NCI-H82 treated with DMSO at 0.1 percent for 48 hours (cell line): ENCODE data around the gene KLRF1.

Experiments used
- DNase-seq: peaks from one replicate; lab custom pipeline; 2025; ENCODE audit not compliant: unreplicated experiment; lab: John Stamatoyannopoulos, UW

KLRF1 gene

DNA sequence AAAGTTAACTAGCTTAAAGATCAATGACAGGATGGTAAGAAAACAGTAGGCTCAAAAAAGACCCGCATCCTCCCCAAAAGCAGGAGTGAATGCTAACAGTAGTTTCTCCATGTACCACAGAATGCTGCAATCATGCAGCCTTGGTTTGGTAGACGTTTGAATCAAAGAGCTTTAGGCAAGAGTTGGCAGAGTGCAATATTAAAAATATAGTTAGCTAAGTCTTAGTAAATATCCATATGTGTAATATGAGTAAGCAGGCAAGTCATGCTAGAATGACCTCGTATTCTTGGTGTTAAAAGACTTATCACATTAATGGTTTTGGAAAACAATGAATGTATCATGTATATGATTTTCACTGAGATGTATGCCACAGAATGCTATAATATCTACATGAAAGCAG is 18.8 kb upstream of the KLRF1 start:
- DNase-seq = no peak

DNA sequence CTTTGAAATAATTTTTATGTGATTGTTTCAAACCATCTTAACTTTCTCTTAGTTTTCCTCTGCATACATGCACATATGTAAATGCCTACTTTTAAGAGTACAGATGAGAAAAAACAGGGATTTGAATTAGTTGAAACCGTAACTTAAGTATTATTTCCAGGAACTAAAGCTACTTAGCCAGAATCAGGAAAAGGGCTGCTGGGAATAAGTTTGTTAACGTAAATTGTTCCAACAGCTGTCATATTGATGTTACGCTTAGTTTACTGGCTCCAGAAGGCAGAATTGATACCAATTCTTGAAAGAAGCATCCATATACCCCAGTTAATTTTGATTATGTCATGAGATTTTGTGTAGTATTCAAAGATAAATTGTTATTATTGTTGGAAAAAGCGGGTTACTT is 17.9 kb upstream of the KLRF1 start:
- no peak for DNase-seq

DNA sequence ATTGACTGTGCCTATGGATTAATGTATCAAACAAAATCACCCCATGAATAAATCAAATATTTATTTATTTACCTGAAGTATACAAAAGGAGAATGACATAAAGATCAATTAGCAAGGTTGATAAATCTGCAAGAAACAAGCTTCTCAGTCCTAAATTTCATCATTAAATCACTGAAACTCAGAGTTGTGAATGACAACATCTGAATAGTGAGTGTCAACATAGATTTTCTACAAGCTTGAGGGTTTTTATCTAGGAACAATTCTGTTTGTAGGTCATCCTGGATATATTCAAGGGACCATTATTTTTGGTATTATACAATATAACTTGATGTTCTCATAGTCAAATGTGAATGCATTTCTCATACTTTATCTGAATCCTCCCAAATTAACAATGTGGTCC is 17.4 kb upstream of the KLRF1 start:
- DNase-seq = no peak

DNA sequence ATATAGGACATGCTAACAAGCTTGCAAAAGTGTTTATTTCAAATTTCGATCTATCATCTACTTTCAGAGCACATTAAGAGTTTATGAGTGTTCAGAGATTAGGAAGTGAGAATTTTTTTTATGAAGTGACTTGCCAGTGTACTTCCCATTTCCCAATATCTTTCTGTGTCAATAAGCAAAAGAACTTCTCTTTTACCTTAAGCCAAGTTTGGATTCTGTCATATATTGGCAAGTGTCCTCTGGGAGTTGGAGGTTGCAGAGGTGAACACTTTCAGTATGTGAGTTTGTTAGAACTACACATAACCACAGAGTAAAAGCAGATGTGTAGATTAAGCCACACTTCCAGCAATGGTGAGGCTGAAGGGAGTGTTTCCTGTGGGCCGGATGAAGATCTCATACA is 16.6 kb upstream of the KLRF1 start:
- no peak for DNase-seq

DNA sequence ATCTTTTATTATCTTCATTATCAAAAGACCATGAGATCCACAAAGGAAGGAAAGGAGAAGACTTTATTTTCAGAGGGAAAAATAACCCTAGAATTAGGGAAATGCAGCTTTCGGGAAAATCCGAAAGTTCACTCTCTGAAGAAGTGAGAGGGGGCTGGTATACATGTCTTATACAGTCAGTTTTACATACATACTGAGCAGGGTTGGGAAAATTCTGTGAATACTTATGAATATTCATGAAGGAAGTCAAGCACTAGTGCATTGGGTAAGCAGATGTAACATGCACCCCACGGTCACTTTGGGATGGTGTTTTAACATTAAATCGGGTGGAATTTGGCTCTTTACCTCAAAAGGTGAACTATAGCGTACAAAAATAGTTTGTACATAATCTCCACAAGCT is 15.7 kb upstream of the KLRF1 start:
- DNase-seq = no peak

DNA sequence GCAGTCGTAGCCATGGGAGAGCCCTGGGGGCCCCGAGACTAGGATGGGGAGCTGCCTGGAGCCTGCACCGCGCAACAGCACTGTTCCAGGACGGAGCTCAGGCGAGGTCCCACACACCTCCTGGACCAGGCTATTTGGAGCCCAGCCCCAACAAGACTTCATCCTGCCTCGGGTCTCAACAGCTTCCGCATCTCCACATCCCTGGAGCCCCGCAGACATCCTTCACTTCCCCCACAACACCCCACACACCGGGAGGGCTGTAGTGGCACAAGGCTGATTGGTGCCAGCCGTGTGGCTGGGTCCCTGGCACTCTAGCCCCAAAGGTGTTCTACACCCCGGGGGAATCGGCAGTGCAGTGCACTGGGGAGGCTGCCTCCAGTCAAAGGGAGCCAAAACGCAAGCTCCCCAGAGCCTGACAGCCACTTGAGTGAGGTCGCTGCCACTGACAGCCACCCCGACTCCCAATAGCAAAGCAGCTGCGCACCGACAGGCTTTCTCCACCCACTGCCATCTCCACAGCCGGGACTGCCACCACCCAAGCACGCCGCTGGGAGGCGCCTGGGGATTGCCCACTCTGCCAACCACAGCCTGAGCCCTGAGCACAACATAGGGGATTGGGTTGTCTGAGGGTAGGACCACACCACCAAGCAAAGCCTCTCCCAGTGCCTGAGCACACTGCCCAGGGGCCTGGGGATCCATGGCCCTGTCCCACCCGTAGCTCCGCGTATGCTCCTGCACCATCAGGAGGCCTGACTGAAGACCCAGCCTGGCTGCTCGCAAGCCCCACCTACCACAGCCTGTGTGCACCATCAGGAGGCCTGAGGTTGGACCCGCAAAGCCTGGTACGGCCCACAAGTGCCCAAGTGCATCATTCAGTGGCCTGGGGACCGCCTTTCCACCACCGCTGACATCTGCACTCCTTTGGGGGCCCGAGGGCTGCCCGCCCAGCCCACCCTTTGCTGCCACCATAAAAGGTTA is 13.2 kb upstream of the KLRF1 start:
- peak; percentile 52 for DNase-seq

DNA sequence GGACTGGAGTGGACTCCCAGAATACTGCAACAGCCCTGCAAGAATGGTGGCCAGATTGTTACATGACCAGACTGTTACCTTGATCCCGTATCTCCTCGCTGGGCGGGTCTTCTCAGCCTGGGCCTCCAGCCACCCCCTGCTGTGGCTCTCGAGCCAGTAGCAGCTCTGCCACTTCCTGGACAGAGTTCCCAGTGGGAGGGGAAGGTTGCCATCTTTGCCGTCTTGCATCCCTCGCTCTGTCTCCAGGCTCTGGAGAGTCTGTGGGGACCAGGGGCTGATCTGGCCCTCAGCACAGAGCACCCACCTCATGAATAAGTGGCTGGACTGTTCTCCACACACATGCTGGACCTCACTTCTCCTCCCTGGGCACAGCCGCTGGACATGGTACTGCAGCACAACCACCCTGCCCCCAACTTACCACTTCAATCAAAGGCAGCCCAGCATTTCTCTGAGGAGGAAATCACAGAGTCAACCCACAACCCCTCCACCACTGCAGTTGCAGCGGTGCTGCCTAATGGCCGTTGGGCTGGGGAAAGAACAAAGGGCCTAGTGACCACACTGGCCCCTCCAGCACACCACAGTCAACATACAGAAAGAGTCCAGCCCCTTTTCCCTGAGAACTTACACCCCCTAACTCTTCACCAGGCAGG is 6.9 kb upstream of the KLRF1 start:
- DNase-seq = no peak

DNA sequence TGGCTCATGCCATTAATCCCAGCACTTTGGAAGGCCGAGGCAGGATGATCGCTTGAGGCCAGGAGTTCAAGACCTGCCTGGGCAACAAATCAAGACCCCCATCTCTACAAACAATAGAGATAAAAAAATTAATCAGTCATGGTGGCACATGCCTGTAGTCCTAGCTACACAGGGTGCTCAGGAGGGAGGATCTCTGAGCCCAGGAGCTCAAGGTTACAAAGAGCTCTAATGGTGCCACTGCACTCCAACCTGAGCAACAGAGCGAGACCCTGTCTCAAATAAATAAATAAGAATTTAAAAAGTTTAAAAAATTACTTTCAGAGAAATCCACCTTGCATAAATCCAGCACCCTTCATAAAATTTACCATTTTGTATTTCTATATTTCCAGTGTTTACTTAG is 2.2 kb downstream of the KLRF1 start:
- DNase-seq = no peak

DNA sequence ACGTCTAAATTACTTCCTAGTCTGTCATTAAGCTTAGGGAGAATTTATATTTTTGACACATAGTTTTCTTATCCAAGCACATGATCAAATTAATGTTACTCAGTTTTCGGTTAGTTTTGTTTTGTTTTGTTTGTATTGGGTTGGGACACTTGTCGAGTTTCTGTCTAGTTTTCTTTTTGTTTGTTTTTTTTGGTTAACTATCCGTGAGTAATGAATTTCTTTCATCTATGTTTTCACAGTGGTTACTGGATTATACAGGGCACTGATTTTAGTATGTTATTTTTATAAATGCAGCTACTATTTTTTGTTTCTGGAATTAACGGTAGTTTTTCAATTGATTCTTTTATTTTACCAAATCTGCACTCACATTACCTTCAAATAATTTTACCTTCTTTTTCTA is 2.7 kb downstream of the KLRF1 start:
- DNase-seq = no peak

DNA sequence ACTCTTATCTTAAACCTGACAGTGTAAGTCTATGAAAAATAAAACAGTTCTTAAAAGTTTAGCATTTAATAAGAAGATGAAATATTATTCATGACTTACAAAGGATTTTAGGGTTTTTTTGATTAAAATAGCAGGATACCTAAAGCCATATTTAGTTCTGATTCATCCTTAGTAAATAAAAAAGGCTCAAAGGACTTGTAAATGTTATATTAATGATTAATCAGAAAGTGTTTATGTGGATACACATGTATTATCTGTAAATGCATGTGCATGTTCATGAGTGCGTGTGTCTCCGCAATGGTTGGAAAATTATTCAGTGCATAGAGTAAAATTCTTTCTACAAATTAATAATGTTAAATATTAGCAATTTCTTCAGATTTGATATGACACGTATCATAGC is 4.4 kb downstream of the KLRF1 start:
- DNase-seq = no peak

DNA sequence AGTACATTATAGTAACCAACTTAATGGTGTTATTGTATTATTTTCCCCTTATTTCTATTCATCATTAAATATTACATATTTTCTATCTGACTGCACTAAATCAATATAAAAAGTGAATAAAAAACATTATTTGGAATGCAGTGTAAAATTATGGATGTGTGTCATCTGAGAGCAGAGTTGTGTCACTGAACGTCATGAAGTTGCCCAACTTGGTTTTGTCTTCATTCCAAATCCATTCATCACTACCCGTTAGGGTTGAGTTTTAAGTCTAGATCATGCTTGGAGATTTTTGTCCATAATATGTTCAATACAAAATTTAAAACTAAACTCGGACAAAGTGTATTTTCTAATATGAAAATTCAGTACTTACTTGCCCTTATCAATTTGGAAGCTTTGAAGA is 16.1 kb downstream of the KLRF1 start:
- no peak for DNase-seq

DNA sequence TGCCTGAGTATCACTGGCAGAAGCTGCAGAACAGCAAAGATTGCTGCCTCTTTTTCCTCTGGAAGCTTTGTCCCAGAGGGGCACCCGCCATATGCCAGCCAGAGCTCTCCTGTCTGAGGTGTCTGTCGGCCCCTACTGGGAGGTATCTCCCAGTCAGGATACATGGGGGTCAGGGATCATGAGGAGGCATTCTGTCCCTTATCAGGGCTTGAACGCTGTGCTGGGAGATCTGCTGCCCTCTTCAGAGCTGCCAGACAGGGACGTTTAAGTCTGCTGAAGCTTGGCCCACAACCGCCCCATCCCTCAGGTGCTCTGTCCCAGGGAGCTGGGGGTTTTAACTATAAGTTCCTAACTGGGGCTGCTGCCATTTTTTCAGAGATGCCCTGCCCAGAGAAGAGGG is 21.6 kb downstream of the KLRF1 start:
- no peak for DNase-seq

DNA sequence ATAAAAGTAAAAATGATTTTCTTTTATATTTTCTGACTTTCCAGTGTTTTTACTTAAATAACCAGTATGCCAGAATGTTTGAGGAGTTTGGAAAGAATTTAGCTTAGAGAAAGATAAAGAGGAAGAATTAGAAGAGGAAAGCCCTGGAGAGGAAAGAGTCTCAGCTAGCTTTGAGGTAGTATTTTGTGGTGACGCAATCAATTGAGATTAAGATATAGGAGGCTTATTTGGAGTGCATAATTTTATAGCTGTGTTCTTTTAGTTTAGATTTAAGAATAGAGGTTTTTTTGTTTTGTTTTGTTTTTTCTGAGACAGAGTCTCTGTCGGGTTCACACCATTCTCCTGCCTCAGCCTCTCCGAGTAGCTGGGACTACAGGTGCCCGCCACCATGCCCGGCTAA is 23.8 kb downstream of the KLRF1 start:
- no peak for DNase-seq

DNA sequence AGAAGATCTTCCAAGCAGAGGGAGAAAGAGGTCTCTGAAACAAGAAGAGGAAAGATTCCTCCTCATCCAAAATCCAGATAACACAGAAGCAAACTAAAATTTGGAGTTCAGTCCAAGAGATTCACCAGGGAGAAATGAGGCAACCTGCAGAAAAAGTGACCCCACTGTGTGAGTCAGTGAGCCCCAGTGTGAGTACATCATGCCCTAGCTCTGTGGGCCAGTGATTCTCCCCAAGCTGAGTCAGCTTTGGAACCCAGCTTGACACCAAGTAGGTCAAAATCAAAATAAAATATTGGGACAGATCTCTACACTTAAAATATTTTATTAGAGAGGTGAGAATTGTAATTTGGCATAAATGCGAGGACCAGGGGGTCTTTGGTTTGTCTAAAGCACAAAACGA is 24.6 kb downstream of the KLRF1 start:
- DNase-seq = no peak

DNA sequence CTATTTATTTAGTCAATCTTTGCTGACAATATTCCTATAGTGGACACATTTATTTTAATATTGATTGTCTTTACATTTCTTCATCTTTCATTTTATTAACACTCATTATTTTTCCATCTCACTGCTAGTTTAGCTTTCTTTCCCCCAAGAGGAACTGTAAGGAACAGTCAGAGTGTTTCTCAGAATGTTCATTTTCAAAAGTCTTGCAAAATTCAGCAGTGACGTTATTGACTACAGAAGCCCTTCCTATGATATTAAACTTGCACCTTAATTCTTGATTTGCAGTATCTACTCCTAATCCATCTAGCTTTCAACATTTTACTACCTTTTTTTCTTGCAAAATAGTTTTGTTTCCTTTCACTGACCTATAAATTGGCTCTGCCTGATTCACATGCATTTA is 28.9 kb downstream of the KLRF1 start:
- no peak for DNase-seq

DNA sequence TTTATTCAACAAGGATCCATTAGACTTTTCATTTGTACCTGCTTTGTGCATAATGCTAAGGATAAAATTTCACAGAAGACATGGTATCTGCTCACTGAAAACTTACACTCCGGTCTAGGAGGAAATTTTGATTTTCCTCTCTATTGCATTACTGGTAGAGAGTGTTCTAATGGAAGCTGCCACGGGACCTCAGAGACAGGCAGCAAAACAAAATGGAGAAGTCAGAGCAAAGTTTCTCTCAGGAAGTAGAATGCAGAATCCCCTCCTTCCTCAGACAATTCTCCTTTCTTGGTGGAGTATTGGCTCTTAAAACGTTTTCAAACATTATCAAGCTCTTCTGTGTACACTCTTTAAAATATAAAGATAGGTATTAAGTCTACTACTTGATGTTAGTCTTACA is 29.6 kb downstream of the KLRF1 start:
- no peak for DNase-seq

DNA sequence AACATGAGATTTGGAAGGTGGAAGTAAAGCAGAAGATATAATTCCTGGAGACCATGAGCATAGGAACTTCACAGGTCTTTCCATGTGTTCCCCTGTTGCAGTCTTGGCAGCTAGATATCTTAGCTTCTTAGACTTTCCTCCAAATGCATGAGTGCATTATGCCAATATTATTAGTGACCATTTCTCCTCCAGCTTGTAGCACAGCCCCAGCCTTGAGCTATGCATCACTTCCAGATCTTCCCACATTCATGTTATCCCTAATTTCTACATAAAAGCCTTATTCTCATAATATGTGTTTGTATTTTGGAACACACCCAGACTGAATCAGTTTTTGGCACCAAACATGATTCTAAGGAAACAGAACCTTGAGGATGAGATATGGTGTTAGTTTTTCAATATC is 30.9 kb downstream of the KLRF1 start:
- DNase-seq = no peak

DNA sequence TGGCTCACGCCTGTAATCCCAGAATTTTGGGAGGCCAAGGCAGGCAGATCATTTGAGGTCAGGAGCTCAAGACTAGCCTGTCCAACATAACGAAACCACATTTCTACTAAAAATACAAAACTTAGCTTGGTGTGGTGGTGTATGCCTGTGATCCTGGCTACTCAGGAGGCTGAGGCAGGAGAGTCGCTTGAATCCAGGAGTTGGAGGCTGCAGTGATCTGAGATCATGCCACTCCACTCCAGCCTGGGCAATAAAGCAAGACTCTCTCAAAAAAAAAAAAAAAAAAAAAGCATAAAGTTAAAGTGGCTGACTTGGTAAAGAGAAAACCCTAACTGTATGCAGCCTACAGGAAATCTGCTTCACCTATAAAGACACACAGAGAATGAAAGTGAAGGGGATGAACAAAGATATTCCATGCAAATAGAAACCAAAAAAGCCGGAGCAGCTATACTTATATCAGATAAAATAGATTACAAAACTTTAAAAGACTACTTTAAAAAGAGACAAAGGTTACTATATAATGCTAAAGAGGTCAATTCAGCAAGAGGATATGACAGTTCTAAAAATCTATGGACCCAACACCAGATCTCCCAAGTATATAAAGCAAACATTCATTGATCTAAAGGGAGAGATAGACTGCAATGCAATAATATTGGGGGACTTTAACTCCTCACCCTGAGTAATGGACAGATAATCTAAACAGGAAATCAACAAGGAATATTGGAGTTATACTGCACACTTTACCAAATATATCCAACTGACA is 37.8 kb downstream of the KLRF1 start:
- no peak for DNase-seq

DNA sequence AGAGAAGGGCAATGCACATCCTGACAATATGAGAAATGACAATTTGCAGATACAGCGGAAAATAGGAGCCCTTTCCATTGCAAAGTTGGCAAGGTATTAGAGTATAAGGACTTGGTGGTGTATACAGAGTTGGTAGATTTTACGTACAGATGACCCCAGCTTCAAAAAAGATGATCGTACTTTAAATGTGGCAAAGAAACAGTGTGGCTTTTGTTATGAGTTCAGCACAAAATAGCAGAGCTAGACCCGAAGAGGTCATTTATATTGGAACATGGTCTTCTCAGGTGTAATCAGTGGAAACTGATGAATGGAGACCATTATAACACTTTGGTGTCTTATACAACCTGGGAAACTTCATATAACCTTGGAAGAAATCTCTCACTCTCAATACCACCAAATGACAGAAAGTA is 39.6 kb downstream of the KLRF1 start:
- DNase-seq = no peak

DNA sequence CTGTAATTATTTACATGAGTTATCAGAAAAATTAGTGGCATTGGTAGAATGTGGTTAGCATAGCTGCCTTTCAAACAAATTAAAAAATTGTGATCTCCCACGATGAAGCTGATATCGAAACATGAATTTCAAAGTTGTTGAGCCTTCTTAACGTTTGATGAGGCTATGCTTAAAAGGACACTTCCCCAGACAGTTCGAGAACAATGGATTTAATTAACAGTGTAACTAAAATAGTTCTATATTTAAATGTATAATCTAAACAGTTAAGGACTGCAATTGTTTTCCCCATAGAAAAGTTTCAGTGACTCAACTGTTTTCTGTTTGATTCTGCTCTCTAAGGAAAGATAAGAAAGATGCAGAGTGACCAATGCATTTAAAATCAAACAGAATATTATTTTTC is 40.2 kb downstream of the KLRF1 start:
- no peak for DNase-seq

DNA sequence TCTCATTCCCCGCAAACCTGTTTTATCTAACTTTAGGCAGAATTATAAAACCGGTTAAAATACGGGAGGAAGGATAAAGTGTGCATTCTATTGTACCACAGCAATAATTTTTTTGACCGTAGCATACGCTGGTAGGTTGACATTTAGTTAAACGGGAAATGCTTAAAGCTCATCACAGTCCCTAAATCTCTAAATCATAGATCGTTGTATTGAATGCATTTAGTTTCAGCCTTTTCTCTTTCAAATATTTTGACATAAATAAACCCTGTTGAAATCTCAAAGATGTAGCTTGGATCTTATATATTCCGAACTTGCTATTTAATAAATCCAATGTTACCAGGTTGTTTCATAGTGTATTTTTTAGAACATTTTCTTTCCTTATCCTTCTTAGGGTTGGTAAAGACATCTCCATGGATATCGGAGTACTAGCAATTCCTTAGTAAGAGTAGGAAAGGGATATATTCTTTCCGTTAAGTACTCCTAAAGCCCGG is 41.1 kb downstream of the KLRF1 start:
- DNase-seq = no peak

DNA sequence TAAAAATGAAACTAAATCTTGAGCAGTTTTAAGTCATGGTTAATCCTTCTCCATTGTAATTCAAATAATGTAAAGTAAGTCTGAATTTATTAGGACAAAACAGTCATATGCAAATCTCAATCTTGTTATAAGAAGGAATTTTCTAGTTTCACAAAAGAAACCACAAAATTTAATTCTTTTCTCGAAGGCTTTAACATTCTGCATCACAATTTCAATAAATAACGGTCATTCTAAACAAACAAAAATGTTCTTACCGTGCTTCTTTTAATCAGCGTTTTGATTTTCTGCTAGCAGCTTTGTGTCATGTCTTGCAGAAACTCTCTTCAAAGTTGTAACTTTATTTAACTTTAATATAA is 41.6 kb downstream of the KLRF1 start:
- DNase-seq = no peak
